Neural crest cell (in vitro differentiated cells): ENCODE results near the gene SCYGR1. TPM values are rescaled to one million over a fixed set of nuclear protein-coding genes. Genes with fewer than 3 reads are reported as not detected.

Source experiments
- DNase-seq: peaks from one replicate; pipeline ENCODE4 v3.0.0; 2021; ENCODE audit warnings: low read depth, mixed read lengths, low spot score
- H3K27ac Mint-ChIP-seq: one replicate; pipeline ENCODE4 v1.8.0; 2021; ENCODE audit warnings: mild to moderate bottlenecking, mixed read lengths; ENCODE audit not compliant: unreplicated experiment
- H3K27me3 Mint-ChIP-seq: 2 replicates; pipeline ENCODE4 v1.8.0; 2021; ENCODE audit warnings: low read depth, mild to moderate bottlenecking, mixed read lengths
- H3K36me3 Mint-ChIP-seq: 2 replicates; pipeline ENCODE4 v1.8.0; 2021; ENCODE audit warnings: low read depth, mild to moderate bottlenecking, mixed read lengths
- H3K4me1 Mint-ChIP-seq: 2 replicates; pipeline ENCODE4 v1.8.0; 2021; ENCODE audit warnings: mixed read lengths
- H3K4me3 Mint-ChIP-seq: one replicate; pipeline ENCODE4 v1.8.0; 2021; ENCODE audit warnings: mild to moderate bottlenecking, mixed read lengths
- H3K9me3 Mint-ChIP-seq: 2 replicates; pipeline ENCODE4 v1.8.0; 2021; ENCODE audit warnings: mixed read lengths
- total RNA-seq: library from RNA; stranded (reverse); gene quantifications from 2 replicates; pipeline ENCODE4 v1.2.1, GENCODE V29; 2021
- TF ChIP-seq, protein P1 (sequence below): fragments of 200-600 bp; sonication (generic); conservative IDR thresholded peaks from 2 replicates; pipeline ENCODE4 v1.5.0; 2021; ENCODE audit warnings: antibody characterized with exemption, mild to moderate bottlenecking

Gene SCYGR1
- total RNA-seq, 1 donor from 2014 or later, result not detected

DNA sequence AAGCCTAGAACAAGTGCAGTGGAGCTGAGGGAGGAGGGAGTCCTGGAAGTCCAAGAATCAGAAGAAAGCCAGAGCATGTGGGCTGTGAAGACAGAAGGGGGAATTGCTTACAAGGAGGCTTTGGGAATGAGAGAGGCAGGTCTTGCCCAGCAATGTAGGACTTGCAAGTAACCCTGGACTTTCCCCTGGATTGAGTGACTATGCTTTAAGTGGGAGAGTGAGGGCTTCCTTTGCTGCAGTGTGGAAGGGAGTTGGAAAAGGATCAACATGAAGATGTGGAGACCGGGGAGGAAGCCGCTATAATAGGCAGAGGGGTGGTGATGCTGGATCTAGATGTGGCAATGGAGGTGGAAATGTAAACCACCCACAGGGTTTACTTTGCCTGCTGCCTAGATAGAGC, 13.8 kb upstream of the SCYGR1 start:
- H3K27ac Mint-ChIP-seq, result peak overlapping the region; percentile 4
- TF ChIP-seq, protein P1, sequence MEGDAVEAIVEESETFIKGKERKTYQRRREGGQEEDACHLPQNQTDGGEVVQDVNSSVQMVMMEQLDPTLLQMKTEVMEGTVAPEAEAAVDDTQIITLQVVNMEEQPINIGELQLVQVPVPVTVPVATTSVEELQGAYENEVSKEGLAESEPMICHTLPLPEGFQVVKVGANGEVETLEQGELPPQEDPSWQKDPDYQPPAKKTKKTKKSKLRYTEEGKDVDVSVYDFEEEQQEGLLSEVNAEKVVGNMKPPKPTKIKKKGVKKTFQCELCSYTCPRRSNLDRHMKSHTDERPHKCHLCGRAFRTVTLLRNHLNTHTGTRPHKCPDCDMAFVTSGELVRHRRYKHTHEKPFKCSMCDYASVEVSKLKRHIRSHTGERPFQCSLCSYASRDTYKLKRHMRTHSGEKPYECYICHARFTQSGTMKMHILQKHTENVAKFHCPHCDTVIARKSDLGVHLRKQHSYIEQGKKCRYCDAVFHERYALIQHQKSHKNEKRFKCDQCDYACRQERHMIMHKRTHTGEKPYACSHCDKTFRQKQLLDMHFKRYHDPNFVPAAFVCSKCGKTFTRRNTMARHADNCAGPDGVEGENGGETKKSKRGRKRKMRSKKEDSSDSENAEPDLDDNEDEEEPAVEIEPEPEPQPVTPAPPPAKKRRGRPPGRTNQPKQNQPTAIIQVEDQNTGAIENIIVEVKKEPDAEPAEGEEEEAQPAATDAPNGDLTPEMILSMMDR, result no peak
- H3K27me3 Mint-ChIP-seq, result no peaks in the 10 kb centered on the region

DNA sequence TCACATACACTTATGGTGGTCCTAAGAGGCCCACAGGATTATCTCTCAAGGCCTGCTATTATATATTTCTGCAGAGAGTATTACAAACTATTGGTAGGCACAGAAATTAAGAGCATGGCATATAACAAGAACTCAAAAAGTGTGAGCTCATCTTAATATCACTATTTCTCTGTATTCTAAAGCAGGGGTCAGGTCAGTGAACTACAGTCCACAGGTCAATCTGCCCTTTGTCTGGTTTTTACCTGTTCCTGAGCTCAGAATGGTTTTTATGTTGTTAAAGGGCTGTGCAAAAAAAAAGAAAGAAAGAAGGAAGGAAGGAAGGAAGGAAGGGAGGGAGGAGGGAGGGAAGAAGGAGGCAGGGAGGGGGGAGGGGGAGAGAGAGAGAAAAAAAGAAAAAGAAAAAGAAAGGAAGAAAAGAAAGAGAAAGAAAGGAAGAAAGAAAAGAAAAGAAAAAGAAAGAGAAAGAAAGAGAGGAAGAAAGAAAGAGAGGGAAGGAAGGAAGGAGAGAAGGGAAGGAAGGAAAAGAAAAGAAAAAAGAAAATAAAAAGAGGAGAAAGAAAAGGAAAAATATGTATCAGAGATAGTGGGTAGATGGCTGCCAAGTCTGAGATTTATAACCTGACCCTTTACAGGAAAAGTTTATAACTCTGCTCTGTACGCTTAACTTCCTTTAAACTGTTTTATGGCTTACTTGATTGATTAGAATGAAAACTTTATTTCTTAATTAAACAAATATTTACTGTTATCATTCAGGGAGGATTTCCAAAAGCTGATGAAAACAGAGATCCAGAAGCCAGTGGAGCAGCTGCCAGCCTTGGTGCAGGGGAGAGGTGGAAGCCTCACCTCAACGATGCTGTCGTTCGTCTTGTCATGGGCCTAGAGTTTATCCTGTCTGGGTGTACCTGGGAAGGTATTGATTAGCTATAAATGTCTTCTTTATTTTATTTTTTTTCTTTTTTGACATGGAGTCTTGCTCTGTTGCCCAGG, 11.2 kb upstream of the SCYGR1 start:
- H3K27ac Mint-ChIP-seq, result no peak overlapping the region
- no peaks in the 10 kb centered on the region for H3K4me1 Mint-ChIP-seq

More for the DNA sequence above, 13.8 kb upstream of the SCYGR1 start:
- DNase-seq, result no peak
- no peak overlapping the region for H3K4me3 Mint-ChIP-seq
- no peaks in the 10 kb centered on the region for H3K9me3 Mint-ChIP-seq
- no peaks in the 10 kb centered on the region for H3K36me3 Mint-ChIP-seq
- H3K4me1 Mint-ChIP-seq, result peaks cover 8% of the 10 kb centered on the region

DNA sequence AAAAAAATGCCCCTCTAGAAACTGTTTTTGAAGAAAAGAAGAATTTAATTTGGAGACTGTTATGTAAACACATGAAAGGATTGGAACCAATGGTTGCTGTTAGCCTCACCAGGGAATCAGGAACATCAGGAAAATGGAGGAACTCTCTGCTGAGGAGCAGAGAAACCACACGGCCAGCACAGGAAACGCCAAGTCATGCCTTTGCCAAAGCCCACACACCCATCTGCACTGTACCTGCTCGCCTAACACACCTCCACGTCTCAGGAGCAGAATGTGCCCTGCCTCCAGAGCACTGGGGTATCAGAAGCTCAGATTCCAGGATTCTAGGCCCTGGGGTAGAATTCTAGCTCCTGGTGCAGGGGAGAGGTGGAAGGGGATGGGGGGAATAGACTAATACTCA, 9.8 kb upstream of the SCYGR1 start:
- TF ChIP-seq, protein P1, result no peak
- Mint-ChIP-seq H3K27ac (no peak overlapping the region), H3K4me3 (no peak overlapping the region), H3K36me3 (no peaks in the 10 kb centered on the region), H3K27me3 (no peaks in the 10 kb centered on the region), H3K9me3 (no peaks in the 10 kb centered on the region), H3K4me1 (peaks cover 7% of the 10 kb centered on the region)
- no peak for DNase-seq

More for the DNA sequence above, 11.2 kb upstream of the SCYGR1 start:
- Mint-ChIP-seq H3K4me3 (no peak overlapping the region), H3K36me3 (no peaks in the 10 kb centered on the region), H3K9me3 (no peaks in the 10 kb centered on the region), H3K27me3 (no peaks in the 10 kb centered on the region)
- TF ChIP-seq, protein P1, result no peak
- DNase-seq, result no peak

GRCh38 chr2:227395556-227395955, 7.8 kb upstream of the SCYGR1 start:
- DNase-seq, result no peak
- H3K4me3 Mint-ChIP-seq, result no peak overlapping the region
- no peak overlapping the region for H3K27ac Mint-ChIP-seq
- no peaks in the 10 kb centered on the region for H3K9me3 Mint-ChIP-seq
- TF ChIP-seq, protein P1, result no peak
- H3K36me3 Mint-ChIP-seq, result no peaks in the 10 kb centered on the region
- peaks cover 7% of the 10 kb centered on the region for H3K4me1 Mint-ChIP-seq
- no peaks in the 10 kb centered on the region for H3K27me3 Mint-ChIP-seq

DNA sequence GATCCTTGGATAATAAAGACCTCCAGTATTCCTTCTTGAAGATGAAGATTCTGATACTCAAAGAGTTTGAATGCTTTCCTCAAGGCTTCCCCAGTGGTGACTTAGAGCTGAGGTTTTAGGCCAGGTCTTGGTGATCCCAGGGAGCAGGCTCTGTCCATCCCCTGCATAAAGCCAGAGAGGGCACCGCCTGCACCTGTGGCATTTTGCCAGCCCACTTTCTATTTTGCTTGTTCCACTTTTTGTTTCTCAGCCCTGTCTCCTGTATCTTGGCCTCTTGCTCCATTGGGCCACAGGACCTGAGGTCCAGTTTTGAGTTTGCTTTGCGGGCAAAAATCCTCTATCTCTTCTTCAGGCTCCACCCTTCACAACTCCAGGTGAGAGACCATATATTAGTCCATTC, 6.7 kb upstream of the SCYGR1 start:
- DNase-seq, result no peak
- no peaks in the 10 kb centered on the region for H3K36me3 Mint-ChIP-seq
- no peaks in the 10 kb centered on the region for H3K27me3 Mint-ChIP-seq
- no peaks in the 10 kb centered on the region for H3K9me3 Mint-ChIP-seq
- H3K4me3 Mint-ChIP-seq, result no peak overlapping the region
- TF ChIP-seq, protein P1, result no peak
- H3K4me1 Mint-ChIP-seq, result peaks cover 7% of the 10 kb centered on the region
- H3K27ac Mint-ChIP-seq, result no peak overlapping the region
